ENCODE measurements around the gene ERICH6B.
"Not testable (repeated sequence)": the region's sequence is repeated elsewhere in the genome, so short reads cannot be mapped to it uniquely, and the experiment has no call there.

Gene ERICH6B
- 0 to 2.3 (median 0) reads per million in 17 experiments for total RNA-seq

DNA sequence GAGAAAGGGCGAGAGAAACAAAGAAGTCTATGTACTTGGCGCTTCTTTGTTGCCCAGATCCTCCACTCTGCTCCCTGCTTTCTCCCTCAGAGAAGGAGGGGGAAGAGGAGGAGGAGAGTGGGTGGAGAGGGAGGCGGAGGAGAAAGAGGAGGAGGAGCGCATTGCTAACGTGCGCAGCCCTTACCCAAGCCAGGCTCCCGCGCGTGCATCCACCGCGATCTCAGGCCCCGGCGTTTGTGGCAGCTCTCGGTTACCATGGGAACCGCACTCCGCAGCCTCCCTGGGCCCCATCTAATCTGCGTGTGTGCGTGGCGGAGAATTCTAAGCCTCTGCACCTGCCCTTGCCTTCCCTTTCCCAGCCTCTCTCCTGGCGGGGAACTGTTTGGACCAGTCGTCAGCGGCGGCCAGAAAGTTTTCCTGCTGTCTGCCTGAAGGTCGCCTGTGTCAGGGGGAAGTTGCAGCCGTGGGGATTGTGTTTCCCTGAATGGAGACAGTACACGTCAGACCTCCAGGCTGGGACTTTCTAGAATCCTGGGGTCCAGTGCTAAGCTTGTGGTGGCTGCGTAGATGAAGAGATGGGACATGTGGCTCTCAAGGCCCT, at the start of gene ERICH6B:
ERICH6B (minus strand) TSS at position 239 of the 601 bp plus-strand sequence. CDS start 18,734 bp downstream, outside the sequence.
- peak; percentile 17 to 55 (median 36) for DNase-seq

DNA sequence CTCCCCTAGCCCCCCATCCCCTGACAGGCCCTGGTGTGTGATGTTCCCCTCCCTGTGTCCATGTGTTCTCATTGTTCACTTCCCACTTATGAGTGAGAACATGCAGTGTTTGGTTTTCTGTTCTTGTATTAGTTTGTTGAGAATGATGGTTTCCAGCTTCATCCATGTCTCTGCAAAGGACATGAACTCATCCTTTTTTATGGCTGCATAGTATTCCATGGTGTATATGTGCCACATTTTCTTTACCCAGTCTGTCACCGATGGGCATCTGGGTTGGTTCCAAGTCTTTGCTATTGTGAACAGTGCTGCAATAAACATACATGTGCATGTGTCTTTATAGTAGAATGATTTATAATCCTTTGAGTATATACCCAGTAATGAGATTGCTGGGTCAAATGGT, 47.4 kb upstream of the ERICH6B start:
- not testable (repeated sequence) for DNase-seq

DNA sequence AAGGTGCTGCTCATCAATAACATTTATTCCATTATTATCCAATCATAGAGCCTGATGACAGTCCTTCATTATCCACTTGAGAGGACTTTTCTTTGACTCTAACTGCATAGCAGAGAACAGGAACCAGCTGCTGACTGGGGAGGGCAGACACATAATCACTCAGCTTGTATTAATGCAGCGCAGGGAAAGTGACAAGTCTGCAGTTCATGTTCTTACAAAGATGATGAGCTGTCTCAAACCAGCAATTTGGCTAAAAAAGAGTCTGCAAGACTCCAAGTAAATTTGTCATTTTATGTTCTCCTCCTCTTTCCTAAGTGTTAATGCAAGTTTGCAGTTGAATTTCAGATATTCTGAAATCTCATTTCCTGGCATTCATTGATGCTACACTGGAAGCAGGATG, 46.6 kb upstream of the ERICH6B start:
- DNase-seq, result no peak

DNA sequence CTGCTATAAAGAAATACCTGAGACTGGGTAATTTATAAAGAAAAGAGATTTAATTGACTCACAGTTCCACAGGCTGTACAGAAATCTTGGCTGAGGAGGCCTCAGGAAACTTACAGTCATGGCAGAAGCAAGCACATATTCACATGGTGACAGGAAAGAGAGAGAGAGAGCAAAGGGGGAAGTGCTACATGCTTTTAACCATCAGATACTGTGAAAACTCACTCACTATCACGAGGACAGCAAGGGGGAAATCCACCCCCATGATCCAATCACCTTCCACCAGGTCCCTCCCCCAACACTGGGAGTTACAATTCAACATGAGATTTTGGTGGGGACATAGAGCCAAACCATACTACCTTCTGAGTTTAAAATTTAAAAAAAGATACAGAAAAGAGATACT, 44.9 kb upstream of the ERICH6B start:
- DNase-seq, result peak in 3 of 4 experiments; percentile 14 to 53 (median 25)

DNA sequence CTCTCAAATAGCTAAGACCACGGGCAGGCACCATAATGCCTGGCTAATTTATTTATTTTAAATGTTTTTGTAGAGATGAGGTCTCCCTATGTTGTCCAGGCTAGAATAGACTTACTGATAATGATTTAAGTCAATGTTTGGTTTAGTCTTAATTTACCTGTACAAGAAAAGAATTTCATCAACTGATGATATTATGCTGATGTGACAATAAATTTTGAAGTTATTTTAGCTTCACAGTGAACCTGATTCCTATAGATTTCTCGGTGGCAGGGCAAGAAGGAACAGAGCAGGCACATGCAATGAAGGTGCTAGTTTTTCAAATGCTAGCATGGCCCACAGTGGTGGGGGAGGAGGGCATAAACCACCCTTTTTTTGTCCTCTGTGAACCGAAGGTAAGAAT, 44.0 kb upstream of the ERICH6B start:
- DNase-seq, result no peak

DNA sequence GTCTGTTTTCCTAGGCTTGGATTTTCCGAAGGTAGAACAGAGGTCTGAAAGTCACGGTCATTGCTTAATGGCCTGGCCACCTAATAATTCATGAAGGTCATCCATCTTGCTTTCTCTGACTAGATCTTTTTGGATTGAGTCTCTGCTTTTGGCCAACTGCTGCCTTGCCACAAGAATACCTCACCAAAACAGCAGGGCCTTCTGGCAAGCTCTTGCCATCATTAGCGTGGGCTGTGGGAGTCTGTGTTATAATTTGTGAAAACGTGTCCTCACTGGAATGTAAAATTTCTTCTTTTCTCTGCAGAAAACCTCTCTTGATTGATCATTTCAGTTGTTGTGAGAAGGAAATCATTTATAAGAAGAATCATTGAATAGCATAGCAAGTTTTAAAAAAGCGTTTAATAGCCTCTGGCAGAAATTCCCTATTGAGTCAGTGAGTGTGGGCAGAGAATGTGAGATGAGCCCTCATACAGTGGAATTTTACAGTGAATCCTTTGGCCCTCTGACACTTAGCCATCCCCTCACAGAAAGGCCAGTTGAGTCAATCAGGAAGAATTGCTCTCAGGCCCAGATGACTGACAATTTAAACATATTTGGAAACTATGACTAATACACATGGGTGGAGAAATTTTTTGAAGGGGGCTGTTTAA, 43.2 kb upstream of the ERICH6B start:
- DNase-seq, result peak in 3 of 4 experiments; percentile 21 to 49 (median 29)

DNA sequence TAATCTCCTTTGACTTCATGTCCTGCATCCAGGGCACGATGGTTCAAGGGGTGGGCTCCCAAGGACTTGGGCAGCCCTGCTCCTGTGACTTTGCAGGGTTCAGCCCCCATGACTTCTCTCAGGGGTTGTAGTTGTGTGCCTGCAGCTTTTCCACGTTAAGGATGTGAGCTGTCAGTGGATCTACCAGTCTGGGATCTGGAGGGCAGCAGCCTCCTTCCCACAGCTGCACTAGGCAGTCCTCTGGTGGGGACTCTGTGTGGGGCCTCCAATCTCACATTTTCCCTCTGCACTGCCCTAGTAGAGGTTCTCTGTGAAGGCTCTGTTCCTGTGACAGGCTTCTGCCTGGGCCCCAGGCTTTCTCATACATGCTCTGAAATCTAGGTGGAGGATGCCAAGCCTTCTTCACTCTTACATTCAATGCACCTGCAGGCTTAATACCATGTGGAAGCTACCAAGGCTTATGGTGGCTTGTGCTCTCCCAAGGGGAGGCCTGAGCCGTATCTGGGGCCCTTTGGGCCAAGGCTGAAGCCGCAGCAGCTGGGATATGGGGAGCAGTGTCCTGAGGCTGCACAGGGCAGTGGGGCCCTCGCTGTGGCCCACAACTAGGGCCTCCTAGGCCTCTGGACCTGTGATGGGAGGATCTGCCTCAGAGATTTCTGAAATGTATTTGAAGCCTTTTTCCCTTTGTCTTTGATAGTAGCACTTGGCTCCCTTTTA, 39.3 kb upstream of the ERICH6B start:
- no peak for DNase-seq

DNA sequence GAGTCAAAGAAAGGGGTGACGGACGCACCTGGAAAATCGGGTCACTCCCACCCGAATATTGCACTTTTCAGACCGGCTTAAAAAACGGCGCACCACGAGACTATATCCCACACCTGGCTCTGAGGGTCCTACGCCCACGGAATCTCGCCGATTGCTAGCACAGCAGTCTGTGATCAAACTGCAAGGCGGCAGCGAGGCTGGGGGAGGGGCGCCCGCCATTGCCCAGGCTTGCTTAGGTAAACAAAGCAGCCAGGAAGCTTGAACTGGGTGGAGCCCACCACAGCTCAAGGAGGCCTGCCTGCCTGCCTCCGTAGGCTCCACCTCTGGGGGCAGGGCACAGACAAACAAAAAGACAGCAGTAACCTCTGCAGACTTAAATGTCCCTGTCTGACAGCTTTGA, 29.7 kb upstream of the ERICH6B start:
- DNase-seq, result not testable (repeated sequence)

DNA sequence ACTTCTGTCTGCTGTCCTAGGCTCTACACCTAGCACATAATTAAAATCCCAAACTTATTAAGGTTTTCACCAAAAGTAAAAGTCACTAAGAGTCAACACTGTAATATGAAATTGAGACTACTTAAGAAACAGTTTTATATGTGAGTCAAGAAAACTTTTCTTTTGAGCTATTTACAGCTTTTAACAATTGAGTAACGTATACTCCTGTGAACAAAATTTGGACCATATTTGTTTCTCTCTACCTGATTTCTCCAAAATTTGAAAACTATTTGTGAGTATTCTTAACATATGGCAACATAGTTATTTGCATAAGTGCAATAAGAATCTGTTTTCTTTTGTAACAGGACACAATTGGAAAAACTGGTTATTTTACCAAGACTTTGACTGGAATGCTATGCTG, 26.6 kb upstream of the ERICH6B start:
- not testable (repeated sequence) for DNase-seq

DNA sequence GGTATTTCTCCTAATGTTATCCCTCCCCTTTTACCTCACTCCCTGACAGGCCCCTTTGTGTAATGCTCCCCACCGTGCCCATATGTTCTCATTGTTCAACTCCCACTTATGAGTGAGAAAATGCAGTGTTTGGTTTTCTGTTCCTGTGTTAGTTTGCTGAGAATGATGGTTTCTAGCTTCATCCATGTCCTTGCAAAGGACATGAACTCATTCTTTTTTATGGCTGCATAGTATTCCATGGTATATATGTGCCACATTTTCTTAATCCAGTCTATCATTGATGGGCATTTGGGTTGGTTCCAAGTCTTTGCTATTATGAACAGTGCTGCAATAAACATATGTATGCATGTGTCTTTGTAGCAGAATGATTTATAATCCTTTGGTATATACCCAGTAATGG, 19.8 kb upstream of the ERICH6B start:
- DNase-seq, result not testable (repeated sequence)

DNA sequence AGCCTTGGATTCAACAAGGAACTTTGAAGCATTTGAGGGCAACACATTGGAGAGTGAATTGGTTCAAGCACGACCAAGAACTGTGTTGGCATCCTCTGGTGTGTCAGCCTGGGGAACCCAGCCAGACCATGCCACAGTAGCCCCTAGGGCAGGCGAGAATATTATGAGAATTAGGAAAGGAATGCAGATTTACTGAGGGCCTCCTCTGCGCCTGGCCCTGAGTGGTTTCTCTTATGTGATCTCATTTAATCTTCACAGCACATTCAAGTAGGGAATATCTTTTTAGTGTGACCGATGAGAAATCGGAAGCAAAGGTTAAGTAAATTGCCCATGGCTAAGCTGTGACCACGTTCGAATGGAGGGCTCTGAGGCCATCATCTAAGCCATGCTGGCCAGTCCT, 15.3 kb upstream of the ERICH6B start:
- no peak for DNase-seq

DNA sequence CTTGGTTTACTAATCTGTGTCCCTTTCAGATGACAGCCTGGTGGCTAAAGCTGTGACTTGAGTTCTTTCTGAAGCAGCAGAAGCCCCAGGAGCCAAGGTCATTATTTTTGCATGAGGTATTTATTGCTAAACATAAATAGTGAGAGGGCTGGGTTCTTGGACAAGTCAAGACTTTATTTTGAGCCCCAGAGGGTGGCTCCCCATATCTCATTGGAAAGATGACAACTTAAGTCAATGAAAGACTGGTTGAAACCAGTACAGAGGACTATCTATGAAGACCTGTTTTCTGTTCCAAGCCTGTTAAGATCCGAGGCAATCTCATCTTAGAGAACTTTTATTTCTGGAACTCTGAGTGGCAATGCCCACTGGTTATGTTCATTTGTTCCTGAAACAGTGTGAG, 14.4 kb upstream of the ERICH6B start:
- DNase-seq, result no peak

DNA sequence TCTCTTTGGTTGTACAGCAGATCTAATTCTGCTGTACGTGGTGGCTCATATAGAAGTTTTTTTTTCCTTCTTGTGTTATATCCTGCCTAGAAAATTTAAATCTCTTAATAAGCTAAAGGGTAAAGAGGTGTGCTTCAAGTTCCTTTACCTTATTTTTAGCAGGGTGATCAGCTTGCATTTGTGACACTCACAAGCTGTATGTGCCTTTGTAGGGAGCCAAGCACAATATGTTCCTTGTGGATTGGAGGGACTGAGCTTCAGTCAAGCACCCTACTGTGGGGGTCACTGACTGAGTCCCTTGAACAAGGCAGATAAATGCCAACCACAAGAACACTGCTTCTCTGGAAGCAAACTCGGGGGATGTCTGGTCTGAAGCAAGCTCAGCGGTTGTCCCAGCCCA, 12.6 kb upstream of the ERICH6B start:
- no peak for DNase-seq

DNA sequence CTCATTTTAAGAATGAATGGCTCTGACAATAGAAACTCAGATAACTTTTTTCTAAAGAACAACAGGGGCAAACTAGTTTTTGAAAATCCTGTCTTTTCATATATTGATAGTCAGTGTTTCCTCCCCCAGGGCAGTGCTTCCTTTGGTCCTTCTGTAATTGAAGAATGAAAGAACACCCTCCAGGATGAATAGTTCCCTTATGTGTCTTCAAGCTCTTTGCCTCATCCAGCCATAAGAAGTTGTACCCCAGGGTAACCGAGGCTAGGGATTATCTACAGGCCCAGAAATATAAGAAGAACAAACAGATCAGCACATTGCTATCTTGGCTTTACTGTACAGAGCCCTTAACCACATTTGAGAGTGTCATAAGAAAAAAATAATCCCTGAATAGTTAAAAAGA, 12.1 kb upstream of the ERICH6B start:
- DNase-seq, result no peak

DNA sequence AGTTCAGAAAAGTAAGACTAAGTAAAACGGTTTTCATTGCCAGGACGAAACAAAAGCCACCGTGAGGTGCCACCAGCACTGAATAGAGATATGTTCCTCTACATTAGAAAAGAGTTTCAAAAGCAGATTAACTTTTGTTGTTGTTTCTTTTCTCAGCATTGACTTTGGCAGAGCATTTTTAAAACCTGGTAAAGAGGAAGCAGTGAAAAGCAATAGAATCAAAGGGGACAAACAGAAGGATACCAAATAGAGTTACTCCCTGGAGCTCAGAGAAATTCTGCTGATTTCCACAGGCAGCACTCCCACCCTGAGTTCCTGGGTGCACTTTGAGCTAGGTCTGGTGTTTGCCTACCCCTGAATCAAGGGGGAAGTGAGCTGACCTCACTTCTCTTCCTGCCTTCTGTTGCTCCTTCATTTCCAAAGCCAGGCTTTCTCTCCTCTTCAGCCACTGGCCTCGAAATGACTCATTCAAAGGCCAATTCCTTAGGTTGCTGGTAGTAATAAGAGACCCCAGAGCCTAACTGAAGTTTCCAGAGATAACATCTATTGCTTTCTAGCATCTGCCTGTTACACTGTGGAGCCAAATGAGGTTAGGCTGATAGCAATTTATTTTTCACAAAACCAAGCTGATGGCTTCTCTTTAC, 11.3 kb upstream of the ERICH6B start:
- DNase-seq, result peak; percentile 8 to 36 (median 31)

DNA sequence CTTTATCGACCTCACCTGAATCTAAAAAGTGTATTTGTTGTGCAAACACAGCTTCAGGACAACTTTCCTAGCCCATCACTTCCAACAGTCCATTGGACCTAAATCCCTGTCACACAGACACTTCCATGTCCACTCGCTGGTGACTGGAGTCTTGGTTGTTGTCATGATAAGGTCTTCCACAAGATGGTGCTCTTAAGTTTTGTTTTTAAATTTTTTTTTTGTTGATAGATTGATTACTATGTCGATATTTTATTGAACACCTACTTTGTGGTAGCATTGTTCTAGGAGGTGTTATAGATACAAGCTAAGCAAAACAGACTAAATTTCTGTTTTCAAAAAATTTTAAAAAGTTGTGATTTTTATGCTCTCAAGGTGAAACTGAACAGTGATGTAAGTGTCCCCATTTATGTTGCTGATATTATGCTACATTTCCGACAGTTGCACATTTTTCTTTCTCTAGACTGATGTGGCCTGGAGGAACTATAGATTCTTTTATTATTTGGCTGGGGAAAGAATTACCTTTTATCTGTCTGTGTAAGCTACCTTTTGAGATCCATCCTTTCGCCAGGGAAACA, 8.1 kb upstream of the ERICH6B start:
- peak; percentile 31 to 56 (median 48) for DNase-seq

DNA sequence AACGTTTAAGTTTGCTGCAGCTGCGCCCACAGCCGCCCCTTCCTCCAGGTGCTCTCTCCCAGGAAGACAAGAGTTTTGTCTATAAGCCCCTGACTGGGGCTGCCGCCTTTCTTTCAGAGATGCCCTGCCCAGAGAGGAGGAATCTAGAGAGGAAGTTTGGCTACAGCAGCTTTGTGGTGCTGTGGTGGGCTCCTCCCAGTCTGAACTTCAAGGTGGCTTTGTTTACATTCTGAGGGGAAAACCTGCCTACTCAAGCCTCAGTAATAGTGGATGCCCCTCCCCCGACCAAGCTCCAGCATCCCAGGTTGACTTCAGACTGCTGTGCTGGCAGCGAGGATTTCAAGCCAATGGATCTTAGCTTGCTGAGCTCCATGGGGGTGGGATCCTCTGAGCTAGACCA, 6.4 kb upstream of the ERICH6B start:
- DNase-seq, result no peak

DNA sequence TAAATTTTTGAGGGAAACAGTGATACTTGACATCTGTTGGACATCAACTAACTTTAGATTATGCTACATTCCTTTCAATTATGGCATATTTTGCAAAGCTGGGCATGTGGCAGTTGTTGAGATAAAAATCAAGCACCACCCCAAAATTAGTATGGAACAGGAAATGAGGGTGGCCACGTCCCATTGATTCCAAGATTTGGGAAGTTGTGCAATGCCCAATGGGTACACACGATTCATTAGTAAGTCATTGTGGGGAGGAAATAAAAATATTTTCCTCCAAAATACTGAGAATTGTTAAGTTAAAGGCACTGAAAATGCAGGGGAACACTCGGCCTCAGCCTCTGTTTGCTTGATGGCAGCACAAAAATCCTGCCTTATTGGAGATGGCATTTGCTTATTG, 7.6 kb downstream of the ERICH6B start:
- DNase-seq, result no peak

DNA sequence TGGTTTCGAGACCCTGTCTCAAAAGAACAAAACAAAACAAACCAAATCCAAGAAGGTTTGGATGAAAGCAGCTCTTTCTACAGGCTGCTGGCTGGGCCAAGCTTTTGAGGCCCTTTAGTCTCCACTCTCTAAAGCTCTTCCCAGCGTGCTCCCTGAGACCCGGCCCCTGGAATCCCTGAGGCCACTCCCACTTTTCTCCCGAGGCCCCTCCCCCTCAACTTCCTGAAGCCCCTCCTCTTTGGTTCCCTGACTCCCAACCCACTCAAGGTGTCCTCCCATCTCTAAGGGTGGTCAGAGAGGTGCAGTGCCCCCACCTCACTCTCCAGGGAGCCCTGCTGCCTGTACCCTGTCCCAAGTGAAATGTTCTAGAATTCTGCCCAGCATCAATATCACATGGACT, 10.6 kb downstream of the ERICH6B start:
- no peak for DNase-seq

DNA sequence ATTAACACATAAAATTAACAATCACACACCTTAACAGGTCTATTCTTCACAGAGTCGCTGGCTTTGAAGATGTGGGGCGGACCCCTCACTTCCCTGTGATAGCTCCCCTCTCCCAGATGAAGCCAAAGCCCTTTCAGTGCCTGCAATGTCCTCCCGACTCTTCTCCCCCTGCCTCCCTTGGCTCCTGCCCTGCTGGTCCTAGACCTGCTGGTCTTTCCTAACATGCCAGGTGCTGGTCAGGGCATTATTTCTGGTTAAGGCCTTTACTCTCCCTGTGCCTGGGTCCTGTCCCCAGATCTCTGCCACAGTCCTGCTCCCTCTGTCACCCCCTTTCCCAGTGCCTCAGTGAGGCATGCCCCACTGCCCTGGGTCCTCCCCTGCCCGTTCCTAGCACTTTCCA, 12.2 kb downstream of the ERICH6B start:
- no peak for DNase-seq

DNA sequence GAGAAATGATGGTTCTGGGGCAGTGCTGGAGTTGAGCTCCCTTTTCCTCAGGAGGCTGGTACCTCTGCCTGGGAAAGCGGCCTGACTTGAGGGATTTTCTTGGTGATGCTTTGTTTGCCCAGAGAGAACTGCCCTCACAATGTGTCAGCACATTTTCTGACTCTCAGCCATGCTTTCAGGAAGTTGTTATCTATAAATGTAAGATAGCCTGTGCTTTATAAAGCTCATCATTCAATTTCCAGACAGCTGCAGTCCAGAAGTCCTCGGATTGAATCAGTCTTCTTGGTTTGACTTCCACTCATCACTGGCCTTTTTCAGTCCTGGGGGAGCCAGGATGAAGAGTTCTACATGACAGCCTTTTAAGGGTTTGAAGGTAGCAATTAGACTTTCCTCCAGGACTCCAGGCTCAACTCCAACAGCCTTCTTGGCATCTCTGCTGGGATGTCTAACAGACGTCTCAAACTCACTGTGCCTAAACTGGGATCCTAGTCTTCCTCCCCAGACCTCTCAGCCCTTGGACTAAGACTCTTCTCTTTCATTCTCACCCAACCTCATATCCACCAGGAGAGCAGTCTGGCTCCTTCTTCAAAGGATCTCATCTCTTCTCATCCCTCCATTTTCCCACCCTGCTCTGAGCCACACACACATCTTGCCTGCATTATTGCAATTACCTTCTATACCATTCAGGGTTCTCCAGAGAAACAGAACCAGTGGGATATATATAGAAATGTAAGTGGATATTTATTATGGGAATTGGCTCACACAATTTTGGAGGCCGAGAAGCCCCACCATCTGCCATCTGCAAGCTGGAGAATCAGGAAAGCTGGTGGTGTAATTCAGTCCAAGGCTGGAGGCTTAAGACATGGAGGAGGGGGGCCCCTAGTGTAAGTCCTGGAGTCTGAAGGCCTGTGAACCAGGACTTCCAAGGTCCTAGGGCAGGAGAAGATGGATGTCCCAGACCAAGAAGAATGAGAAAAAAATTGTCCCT, 13.1 kb downstream of the ERICH6B start:
- DNase-seq, result no peak

DNA sequence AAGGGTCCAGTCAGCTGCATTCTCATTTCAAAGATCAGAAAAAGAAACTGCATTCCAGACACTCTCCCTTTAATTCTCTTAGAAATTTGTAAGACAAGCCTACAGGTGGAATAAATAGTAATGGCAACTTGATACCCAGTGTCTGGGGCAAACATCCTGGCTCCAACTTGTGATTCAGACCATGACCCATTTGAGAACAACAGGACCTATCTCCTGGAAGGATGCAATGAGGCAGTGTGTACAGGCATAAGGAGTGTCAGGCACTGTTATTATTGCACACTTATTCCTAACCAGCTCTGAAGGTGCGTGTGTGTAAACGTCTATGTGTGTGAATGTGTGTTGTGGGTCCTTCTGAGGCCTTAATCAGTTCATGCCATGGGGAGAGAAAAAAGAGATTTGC, 13.9 kb downstream of the ERICH6B start:
- no peak for DNase-seq

Measured in suppressor macrophage (primary cell).